Measurements from ENCODE around the gene DTX3.
"Not testable (repeated sequence)": the region's sequence is repeated elsewhere in the genome, so short reads cannot be mapped to it uniquely, and the experiment has no call there.

Gene DTX3

GRCh38 chr12:57607958-57608663 is 3.5 kb downstream of the DTX3 start:
- DNase-seq (ENCODE audit: low read depth), result no peak

- no peak for DNase-seq (ENCODE audit: low read depth)
These were observed 4.6 kb downstream of the DTX3 start for GRCh38 chr12:57609101-57609780.

GRCh38 chr12:57609781-57610553 is 5.3 kb downstream of the DTX3 start:
- DNase-seq (ENCODE audit: low read depth), result no peak

DNA sequence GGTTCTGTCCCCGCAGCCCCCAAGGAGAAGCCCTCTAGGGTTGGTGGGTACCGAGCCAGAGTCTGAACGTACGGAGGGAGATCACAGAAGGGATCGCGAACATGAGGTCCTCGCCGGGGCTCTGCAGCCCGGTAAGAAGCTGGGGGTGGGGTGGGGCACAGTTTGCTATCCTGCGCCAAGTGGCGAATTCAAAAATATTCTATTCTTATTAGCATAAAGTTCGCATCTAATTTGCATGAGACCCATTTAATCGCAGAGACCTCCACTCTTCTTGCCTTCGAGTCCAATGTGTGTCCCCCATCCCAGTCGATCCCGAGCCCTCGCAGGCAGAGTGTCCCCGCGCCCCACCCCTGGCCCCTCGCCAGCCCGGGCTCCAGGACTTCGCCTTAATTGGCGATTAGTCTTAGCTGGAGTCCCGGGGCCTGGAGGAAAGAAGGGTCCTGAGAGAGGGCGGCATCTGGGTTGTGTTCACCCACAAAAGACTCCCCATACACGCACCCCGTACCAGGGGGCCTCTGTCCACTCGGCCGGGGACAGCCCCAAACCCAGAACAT is 6.0 kb downstream of the DTX3 start:
- no peak for DNase-seq (ENCODE audit: low read depth)

DNA sequence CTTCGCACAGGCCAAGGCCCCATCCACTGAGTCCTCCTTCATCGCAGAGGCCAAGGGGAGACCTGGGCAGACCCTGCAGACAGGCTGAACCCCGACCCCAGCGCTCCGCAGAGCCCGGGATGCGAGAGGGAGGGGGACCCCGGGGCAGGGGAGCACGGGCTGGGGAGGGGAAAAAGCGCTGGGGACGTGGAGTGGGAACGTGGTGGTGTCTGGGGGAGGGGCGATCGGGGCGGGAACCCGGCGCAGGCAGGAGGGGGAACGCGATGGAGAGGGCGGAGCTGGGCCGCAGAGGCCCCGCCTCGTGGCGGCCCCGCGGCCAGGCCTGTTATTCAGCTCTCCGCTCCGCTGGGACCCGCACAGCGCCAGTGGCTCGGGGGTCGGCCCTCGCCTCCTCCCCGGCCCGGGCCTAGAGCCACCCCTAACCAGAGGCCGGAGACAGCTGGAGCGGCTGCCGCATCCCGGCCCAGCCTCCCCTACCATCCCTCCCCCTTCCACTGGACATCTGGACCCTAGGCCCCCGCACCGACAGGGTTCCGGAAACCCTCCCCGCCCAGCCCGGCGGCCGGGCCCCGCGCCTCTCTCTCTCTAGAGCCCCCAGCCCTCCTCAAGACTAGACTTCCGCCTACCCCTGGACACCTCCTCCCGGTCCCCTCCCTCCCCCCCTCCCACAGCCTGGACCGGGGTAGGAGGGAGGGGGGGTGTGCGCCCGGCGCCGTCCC is 6.6 kb downstream of the DTX3 start, which contains the start of gene ARHGEF25:
Gene ARHGEF25, plus strand, starts transcription at position 328 of the 719 bp plus-strand sequence. CDS start 460 bp downstream, outside the sequence.
- no peak for DNase-seq (ENCODE audit: low read depth)

GRCh38 chr12:57611827-57612710 is 7.4 kb downstream of the DTX3 start:
- DNase-seq (ENCODE audit: low read depth), result no peak

DNA sequence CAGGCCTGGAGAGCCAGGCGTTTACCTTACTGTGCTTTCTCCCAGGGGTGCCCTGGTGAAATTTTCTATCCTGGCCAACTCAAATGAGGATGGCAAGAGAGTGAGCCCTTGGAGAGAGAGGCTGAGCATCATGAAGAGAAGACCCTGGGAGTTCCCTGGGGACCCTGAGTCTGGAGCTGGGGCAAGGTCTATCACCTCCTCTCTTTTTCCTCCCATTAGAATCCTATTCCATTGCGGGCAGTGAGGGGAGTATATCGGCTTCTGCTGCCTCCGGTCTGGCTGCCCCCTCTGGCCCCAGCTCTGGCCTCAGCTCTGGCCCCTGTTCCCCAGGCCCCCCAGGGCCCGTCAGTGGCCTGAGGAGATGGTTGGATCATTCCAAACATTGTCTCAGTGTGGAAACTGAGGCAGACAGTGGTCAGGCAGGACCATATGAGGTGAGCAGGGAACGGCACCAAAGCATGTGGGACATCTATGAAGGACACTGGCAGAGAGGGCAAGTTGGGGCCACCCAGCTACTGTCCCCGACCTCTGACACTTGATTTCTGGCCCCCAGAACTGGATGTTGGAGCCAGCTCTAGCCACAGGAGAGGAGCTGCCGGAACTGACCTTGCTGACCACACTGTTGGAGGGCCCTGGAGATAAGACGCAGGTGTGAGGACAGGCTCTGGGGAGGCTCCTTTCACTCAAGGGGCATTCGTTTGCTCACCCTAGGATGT is 8.2 kb downstream of the DTX3 start:
- DNase-seq (ENCODE audit: low read depth), result no peak

- DNase-seq (ENCODE audit: low read depth), result no peak
These were observed 8.9 kb downstream of the DTX3 start for GRCh38 chr12:57613427-57614109.

DNA sequence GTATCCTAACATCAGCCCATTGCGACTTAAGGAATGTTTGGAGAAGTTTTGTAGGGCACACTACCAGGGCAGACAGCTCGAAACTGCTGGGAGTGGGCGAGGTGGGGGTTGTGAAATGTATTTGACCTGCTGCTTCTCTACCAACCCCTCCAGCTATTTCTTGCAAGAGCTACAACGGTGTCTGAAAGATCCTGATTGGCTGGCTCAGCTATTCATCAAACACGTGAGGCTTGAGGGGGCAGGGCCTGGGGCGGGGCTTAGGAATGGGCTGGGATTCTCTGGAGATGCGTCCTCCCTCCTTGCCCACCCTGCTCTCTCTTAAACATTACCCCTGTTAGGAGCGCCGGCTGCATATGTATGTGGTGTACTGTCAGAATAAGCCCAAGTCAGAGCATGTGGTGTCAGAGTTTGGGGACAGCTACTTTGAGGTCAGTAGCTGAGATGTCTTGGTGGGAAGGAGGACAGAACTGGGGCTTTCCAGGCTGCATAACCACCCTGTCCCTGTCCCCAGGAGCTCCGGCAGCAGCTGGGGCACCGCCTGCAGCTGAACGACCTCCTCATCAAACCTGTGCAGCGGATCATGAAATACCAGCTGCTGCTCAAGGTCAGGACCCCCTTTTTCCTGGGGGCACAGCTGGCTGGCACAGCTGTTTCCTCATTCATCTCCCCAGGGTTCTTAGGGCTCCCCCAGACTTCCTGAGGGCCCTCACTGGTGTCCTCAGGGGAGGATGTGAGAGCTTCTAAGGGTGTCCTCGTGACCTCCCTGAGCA is 9.7 kb downstream of the DTX3 start:
- no peak for DNase-seq (ENCODE audit: low read depth)

DNA sequence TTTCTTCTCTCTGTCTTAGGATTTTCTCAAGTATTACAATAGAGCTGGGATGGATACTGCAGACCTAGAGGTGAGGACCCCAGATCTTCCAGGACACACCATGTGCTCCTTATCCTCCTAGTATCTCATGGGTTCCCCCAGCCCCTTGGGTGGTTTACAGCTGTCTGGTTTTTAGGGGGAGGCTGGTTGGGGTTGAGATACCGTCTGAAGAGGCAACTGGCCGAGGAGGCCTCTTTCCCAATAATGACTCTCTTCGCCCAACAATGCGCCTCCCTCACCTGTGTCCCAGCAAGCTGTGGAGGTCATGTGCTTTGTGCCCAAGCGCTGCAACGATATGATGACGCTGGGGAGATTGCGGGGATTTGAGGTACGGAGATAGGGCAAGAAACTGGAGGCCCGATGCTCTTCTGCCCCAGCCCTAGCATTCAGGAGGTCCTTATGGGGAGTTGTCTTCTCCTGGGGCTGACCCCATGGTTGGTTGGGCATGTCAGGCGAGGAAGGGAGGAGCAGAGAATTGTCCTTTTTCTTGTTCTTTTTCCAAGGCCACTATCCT is 10.4 kb downstream of the DTX3 start:
- DNase-seq (ENCODE audit: low read depth), result no peak

GRCh38 chr12:57615637-57616036 is 11.0 kb downstream of the DTX3 start:
- DNase-seq (ENCODE audit: low read depth), result no peak

GRCh38 chr12:57616383-57617101 is 11.9 kb downstream of the DTX3 start:
- DNase-seq (ENCODE audit: low read depth), result no peak

- DNase-seq (ENCODE audit: low read depth), result no peak
These were observed 13.3 kb downstream of the DTX3 start for GRCh38 chr12:57617942-57618341.

DNA sequence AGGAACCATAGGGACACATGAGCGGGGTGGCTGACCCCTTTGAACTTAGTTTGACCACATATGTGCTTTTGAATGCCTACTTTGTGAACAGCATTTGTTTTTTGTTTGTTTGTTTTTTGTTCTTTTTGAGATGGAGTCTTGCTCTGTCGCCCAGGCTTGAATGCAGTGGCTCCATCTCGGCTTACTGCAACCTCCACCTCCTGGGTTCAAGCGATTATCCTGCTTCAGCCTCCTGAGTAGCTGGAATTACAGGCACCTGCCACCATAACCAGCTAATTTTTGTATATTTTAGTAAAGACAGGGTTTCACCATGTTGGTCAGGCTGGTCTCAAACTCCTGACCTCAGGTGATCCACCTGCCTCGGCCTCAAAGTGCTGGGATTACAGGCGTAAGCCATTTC is 13.8 kb downstream of the DTX3 start:
- not testable (repeated sequence) for DNase-seq (ENCODE audit: low read depth)

GRCh38 chr12:57618966-57619433 is 14.4 kb downstream of the DTX3 start:
- no peak for DNase-seq (ENCODE audit: low read depth)

DNA sequence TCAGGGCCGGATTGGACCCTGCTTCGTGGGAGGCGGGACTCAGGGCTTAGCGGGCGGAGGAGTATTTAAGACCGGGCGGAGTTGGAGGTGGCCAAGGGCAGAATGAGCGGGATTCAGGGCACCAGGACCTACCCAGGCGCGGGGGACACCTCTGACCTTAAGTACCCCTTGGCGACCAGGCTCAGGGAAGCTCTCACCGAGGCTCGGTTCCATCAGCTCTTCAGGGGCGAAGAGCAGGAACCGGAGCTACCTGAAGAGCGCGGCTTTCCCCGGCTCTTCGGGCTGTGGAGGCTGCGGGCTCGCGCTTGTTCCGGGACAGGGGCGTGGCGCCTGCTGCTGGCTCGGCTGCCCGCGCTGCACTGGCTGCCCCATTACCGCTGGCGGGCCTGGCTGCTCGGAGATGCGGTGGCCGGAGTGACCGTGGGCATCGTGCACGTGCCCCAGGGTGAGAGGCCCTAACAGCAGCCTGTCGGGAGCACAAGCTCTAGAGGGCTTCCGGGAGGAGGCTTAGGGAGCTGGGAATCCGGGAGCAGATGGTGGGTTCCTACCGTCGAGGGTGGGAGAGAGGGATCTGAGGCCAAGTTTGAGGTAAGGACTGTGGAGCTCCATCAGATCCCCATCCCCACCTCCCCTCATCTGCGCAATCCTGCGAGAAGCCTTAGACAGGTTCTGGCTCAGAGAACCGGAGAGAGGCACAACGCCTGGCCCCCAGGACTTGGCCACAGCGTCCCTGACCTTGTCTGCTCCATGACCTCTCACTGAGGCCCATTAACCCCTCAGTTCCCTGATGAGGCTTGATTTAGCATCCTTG is 15.0 kb downstream of the DTX3 start:
- no peak for DNase-seq (ENCODE audit: low read depth)
